ENCODE results near the gene CCDC6. TPM values are rescaled to one million over a fixed set of nuclear protein-coding genes. Genes with fewer than 3 reads are reported as not detected.
"Not testable (repeated sequence)": the region's sequence is repeated elsewhere in the genome, so short reads cannot be mapped to it uniquely, and the experiment has no call there.

Gene CCDC6
- total RNA-seq, 4 donors from 2014 or later = 52.5 to 65.8 (median 57.7) TPM

DNA sequence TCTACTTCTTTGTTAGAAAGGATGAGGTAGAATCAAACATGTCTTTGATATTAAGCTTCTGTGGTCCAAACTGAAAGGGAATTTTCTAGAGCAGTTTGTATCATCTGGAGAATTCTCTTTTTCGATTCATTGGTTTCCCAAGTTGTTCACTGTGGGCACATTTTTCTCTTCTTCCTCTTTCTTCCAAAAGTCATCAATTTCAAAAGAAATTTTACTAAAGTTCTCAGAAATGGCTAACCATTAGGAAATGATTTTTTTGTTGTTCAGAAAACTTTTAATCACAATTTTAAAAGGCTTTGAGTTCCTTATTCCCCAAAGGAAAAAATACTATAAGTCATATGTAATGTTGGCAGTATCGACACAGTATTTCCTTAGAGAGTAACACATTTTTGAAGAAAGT, 28.3 kb upstream of the CCDC6 start:
- no peak for TF ChIP-seq POLR2A (IDR thresholded peaks at IDR 0.05)
- TF ChIP-seq, protein P1, sequence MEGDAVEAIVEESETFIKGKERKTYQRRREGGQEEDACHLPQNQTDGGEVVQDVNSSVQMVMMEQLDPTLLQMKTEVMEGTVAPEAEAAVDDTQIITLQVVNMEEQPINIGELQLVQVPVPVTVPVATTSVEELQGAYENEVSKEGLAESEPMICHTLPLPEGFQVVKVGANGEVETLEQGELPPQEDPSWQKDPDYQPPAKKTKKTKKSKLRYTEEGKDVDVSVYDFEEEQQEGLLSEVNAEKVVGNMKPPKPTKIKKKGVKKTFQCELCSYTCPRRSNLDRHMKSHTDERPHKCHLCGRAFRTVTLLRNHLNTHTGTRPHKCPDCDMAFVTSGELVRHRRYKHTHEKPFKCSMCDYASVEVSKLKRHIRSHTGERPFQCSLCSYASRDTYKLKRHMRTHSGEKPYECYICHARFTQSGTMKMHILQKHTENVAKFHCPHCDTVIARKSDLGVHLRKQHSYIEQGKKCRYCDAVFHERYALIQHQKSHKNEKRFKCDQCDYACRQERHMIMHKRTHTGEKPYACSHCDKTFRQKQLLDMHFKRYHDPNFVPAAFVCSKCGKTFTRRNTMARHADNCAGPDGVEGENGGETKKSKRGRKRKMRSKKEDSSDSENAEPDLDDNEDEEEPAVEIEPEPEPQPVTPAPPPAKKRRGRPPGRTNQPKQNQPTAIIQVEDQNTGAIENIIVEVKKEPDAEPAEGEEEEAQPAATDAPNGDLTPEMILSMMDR (IDR thresholded peaks at IDR 0.05) = no peak
- H3K4me3 ChIP-seq = no peak overlapping the region
- no peak for DNase-seq
- no peak overlapping the region for H3K27ac ChIP-seq
- no peaks in the 10 kb centered on the region for H3K9me3 ChIP-seq
- H3K4me1 ChIP-seq = no peaks in the 10 kb centered on the region
- 77 to 89% methylated on average over 2 of the region's 2 CpGs for WGBS, 2 donors
- H3K36me3 ChIP-seq = no peaks in the 10 kb centered on the region
- no peaks in the 10 kb centered on the region for H3K27me3 ChIP-seq
- intact Hi-C loops (cut with DNase I) = no loop called here

DNA sequence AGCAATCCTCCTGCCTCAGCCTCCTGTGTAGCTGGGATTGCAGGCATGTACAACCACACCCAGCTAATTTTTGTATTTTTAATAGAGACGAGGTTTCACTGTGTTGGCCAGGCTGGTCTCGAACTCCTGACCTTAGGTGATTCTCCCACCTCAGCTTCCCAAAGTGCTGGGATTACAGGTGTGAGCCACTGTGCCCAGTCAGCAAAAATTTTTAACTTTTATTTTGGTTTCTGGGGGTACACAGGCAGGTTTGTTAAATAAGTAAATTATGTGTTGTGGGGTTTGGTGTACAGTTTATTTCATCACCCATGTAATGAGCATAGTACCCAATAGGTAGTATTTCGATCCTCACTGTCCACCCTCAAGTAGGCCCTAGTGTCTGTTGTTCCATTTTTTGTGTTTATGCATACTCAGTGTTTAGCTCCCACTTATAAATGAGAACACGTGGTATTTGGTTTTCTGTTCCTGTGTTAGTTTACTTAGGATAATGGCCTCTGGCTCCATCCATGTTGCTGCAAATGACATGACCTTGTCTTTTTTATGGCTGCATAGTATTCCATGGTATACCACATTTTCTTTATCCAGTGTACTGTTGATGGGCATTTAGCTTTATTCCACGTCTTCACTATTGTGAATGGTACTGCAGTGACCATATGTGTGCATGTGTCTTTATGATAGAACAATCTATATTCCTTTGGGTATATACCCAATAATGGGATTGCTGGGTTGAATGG, 24.6 kb upstream of the CCDC6 start:
- H3K9me3 ChIP-seq = not testable (repeated sequence)

DNA sequence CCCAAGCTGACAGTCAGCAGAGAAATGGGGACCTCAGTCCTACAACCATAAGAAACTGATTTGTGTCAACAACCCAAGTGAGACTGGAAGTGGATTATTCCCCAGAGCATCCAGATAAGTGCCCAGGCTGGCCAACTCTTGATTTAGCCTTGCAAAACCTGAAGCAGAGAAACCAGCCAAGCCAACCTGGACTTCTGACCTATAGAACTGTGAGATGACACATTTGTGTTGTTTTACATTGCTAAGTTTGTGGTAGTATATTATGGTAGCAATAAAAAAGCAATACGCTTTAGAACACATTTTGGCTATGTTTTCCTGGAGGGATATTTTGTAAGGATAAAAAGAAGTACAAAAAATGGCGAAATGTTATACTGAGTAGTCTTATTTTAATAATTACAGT, 19.7 kb upstream of the CCDC6 start:
- no peak for TF ChIP-seq POLR2A (IDR thresholded peaks at IDR 0.05)
- TF ChIP-seq, protein P1 (IDR thresholded peaks at IDR 0.05) = no peak
- H3K4me3 ChIP-seq = no peak overlapping the region
- no peak overlapping the region for H3K27ac ChIP-seq
- WGBS, 2 donors = 92 to 97% methylated on average over 2 of the region's 2 CpGs
- no peaks in the 10 kb centered on the region for H3K36me3 ChIP-seq
- no peaks in the 10 kb centered on the region for H3K4me1 ChIP-seq
- H3K9me3 ChIP-seq = peaks cover 0 to 18% (median 10%) of the 10 kb centered on the region in 3 donors
- intact Hi-C loops (cut with DNase I) = no loop called here
- no peaks in the 10 kb centered on the region for H3K27me3 ChIP-seq
- no peak for DNase-seq

More for the DNA sequence above, 24.6 kb upstream of the CCDC6 start:
- H3K27me3 ChIP-seq; intact Hi-C loops (cut with DNase I); DNase-seq; H3K4me3 ChIP-seq; H3K36me3 ChIP-seq; H3K4me1 ChIP-seq; H3K27ac ChIP-seq: not testable (repeated sequence)
- 75 to 80% methylated on average over 4 to 5 of the region's 5 CpGs for WGBS, 2 donors

DNA sequence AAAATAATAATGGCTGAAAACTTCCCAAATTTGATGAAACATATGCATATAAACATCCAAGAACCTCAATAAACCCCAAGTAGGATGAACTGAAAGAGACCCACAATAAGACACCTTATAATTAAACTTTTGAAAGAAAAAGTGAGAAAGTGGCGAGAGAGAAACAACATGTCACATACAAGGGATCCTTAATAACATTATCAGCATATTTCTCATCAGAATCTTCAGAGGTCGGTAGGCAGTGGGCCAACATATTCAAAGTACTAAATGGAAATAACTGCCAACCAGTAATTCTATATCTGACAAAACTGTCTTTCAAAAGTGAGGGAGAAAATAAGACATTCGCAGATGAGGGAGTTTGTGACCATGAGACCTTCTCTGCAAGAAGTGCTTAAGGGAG, 16.6 kb upstream of the CCDC6 start:
- Histone ChIP-seq H3K27me3 (no peaks in the 10 kb centered on the region), H3K9me3 (peaks cover 0 to 18% (median 10%) of the 10 kb centered on the region in 3 donors), H3K36me3 (no peaks in the 10 kb centered on the region), H3K4me1 (no peaks in the 10 kb centered on the region), H3K27ac (no peak overlapping the region), H3K4me3 (no peak overlapping the region)
- 61% methylated on average over 3 of the region's 3 CpGs for WGBS, 2 donors
- intact Hi-C loops (cut with DNase I) = no loop called here
- no peak for DNase-seq
- no peak for TF ChIP-seq POLR2A (IDR thresholded peaks at IDR 0.05)
- TF ChIP-seq, protein P1 (IDR thresholded peaks at IDR 0.05) = no peak

DNA sequence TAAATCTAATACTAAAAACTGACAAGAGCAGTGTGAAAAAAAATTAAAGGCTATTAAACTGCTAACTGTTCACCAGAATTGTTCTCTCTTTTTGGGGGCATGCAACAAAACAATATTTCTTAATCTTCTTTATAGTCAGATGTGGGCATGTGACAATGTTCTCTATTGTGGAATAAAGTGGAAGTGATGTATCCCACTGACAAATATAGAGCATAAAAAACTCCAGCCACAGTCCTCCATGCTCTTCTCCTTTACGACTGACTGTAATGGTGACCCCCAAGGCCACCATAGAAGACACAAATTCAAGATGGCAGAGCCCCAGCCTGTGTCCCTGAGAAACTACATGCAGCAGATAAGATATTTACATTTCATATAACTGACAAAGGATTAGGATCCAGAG, 11.6 kb upstream of the CCDC6 start:
- Histone ChIP-seq H3K4me3 (no peak overlapping the region), H3K9me3 (peaks cover 0 to 25% (median 17%) of the 10 kb centered on the region in 3 donors), H3K27me3 (no peaks in the 10 kb centered on the region), H3K4me1 (no peaks in the 10 kb centered on the region), H3K36me3 (no peaks in the 10 kb centered on the region), H3K27ac (no peak overlapping the region)
- TF ChIP-seq, protein P1 (IDR thresholded peaks at IDR 0.05) = no peak
- no peak for TF ChIP-seq POLR2A (IDR thresholded peaks at IDR 0.05)
- 86 to 88% methylated on average over 1 of the region's 1 CpG for WGBS, 2 donors
- DNase-seq = no peak
- intact Hi-C loops (cut with DNase I) = no loop called here
